ENCODE data around the gene NSD1.
A peak's percentile ranks its signal among the peaks of the same experiment; 100 is the strongest.

- peak in 1 of 3 donors; percentile 22 for TF ChIP-seq POLR2A (IDR thresholded peaks at IDR 0.05)
- TF ChIP-seq CTCF (IDR thresholded peaks at IDR 0.05): no peak
These were observed 174.2 kb downstream of the NSD1 start for GRCh38 chr5:177307544-177308363.
